CD14-positive monocyte (primary cell): ENCODE measurements around the gene LIMCH1. TPM values are rescaled to one million over a fixed set of nuclear protein-coding genes. Genes with fewer than 3 reads are reported as not detected.

Experiments
- DNase-seq, 3 donors: peaks; one replicate each; pipeline ENCODE4 v3.0.0-alpha.2; 2011 to 2022
- H2AFZ ChIP-seq: 2 replicates; pipeline ENCODE4 v1.6.0; 2012; ENCODE audit warnings: mild to moderate bottlenecking, low read depth, low read length, inconsistent platforms; ENCODE audit not compliant: insufficient read depth, poor library complexity, severe bottlenecking
- H3K27ac ChIP-seq, 2 donors: 1 replicate in 1 of 2; 2 replicates in 1 of 2; pipeline ENCODE4 v1.5.1; 2012 to 2013; ENCODE audit warnings: low read length in 2 of 2, control low read depth in 1 of 2, inconsistent platforms in 1 of 2, low read depth in 1 of 2, mild to moderate bottlenecking in 1 of 2
- H3K27me3 ChIP-seq, 2 donors: one replicate each; pipeline versions ENCODE4 v1.6.0 to v1.6.1; 2011 to 2013; ENCODE audit warnings: low read length in 2 of 2; ENCODE audit not compliant: control insufficient read depth in 2 of 2, insufficient read depth in 2 of 2
- H3K36me3 ChIP-seq, 2 donors: replicated peaks in 1 of 2; 1 replicate in 1 of 2; 2 replicates in 1 of 2; pipeline versions ENCODE4 v1.5.1 to v1.6.1; 2012 to 2013; ENCODE audit warnings: low read length in 2 of 2, control low read depth in 1 of 2, inconsistent platforms in 1 of 2, mild to moderate bottlenecking in 1 of 2; ENCODE audit not compliant: insufficient read depth in 2 of 2, control insufficient read depth in 1 of 2
- H3K4me1 ChIP-seq, 2 donors: 1 replicate in 1 of 2; 2 replicates in 1 of 2; pipeline versions ENCODE4 v1.5.1 to v1.6.1; 2012 to 2013; ENCODE audit warnings: low read length in 2 of 2, control low read depth in 1 of 2, inconsistent platforms in 1 of 2, mild to moderate bottlenecking in 1 of 2, moderate library complexity in 1 of 2; ENCODE audit not compliant: insufficient read depth in 2 of 2, control insufficient read depth in 1 of 2
- H3K4me2 ChIP-seq: replicated peaks from 2 replicates; pipeline ENCODE3; 2012; ENCODE audit warnings: low read length, moderate library complexity, mild to moderate bottlenecking; ENCODE audit not compliant: poor library complexity, severe bottlenecking; ENCODE audit errors: extremely low read depth
- H3K4me3 ChIP-seq, 3 experiments: fragments of 200-600 bp in 1 of 3; sonication (generic) in 1 of 3; replicated peaks in 1 of 3; 1 replicate in 2 of 3; 2 replicates in 1 of 3; pipeline ENCODE4 v1.5.1; 2011 to 2013; ENCODE audit warnings: low read length in 3 of 3, mild to moderate bottlenecking in 3 of 3, control low read depth in 2 of 3, low read depth in 2 of 3, inconsistent platforms in 1 of 3, moderate library complexity in 1 of 3
- H3K79me2 ChIP-seq: 2 replicates; pipeline ENCODE4 v1.6.0; 2012; ENCODE audit warnings: mild to moderate bottlenecking, control low read depth, inconsistent platforms, low read length, moderate library complexity; ENCODE audit not compliant: insufficient read depth
- H3K9ac ChIP-seq: 2 replicates; pipeline ENCODE4 v1.6.0; 2017; ENCODE audit warnings: low read length, mild to moderate bottlenecking; ENCODE audit not compliant: insufficient read depth, poor library complexity, severe bottlenecking
- H3K9me3 ChIP-seq, 2 donors: replicated peaks in 1 of 2; 1 replicate in 1 of 2; 2 replicates in 1 of 2; pipeline versions ENCODE4 v1.5.1 to v1.6.1; 2012 to 2013; ENCODE audit warnings: low read length in 2 of 2, control low read depth in 1 of 2; ENCODE audit not compliant: control insufficient read depth in 1 of 2, insufficient read depth in 1 of 2
- H4K20me1 ChIP-seq: 2 replicates; pipeline ENCODE4 v1.6.0; 2012; ENCODE audit warnings: mild to moderate bottlenecking, low read length, control low read depth, moderate library complexity; ENCODE audit not compliant: insufficient read depth
- H3K27ac Mint-ChIP-seq, 7 donors: one replicate each; pipeline ENCODE4 v1.8.0; 2020; ENCODE audit warnings: mild to moderate bottlenecking in 7 of 7, mixed read lengths in 7 of 7, moderate library complexity in 6 of 7, inconsistent platforms in 2 of 7
- H3K27me3 Mint-ChIP-seq, 3 donors: one replicate each; pipeline ENCODE4 v1.8.0; 2021 to 2022; ENCODE audit warnings: low read depth in 3 of 3, mild to moderate bottlenecking in 3 of 3, mixed read lengths in 3 of 3, moderate library complexity in 3 of 3, inconsistent platforms in 1 of 3
- H3K36me3 Mint-ChIP-seq, 2 donors: one replicate each; pipeline ENCODE4 v1.8.0; 2020; ENCODE audit warnings: mixed read lengths in 2 of 2, inconsistent platforms in 1 of 2, mild to moderate bottlenecking in 1 of 2
- H3K4me1 Mint-ChIP-seq: one replicate; pipeline ENCODE4 v1.8.0; 2020; ENCODE audit warnings: mild to moderate bottlenecking, mixed read lengths
- H3K4me3 Mint-ChIP-seq, 2 donors: one replicate each; pipeline ENCODE4 v1.8.0; 2020; ENCODE audit warnings: mild to moderate bottlenecking in 2 of 2, mixed read lengths in 2 of 2, moderate library complexity in 1 of 2
- H3K9me3 Mint-ChIP-seq, 7 donors: one replicate each; pipeline ENCODE4 v1.8.0; 2020 to 2022; ENCODE audit warnings: mixed read lengths in 7 of 7, mild to moderate bottlenecking in 6 of 7, moderate library complexity in 6 of 7, inconsistent platforms in 2 of 7
- CTCF ChIP-seq: fragments of 200-600 bp; IDR thresholded peaks from one replicate; pipeline ENCODE4 v1.8.0; 2022; ENCODE audit warnings: antibody characterized with exemption, mild to moderate bottlenecking
- WGBS: methylation state at CpG from one replicate; pipeline ENCODE4 v1.1.5; 2013; ENCODE audit warnings: missing lambda C conversion rate; ENCODE audit not compliant: insufficient coverage; 5-methylcytosine and 5-hydroxymethylcytosine counted together
- intact Hi-C, 2 donors: fragments of 100-400 bp; cut with micrococcal nuclease; formaldehyde crosslinking; loops; one replicate each; pipeline versions ENCODE4 v1.15.0 to v1.15.1; 2023
- polyA plus RNA-seq, 3 donors: library from polyadenylated mRNA; depleted of rRNA in 1 of 3; unstranded in 2 of 3; stranded (reverse) in 1 of 3; fragments of 300-500 nt in 2 of 3; fragments of >200 nt in 1 of 3; fragmentation: Illumina TruSeq in 2 of 3; gene quantifications; 1 replicate in 2 of 3; 2 replicates in 1 of 3; pipeline ENCODE4 v1.2.3, GENCODE V29; 2012 to 2021

The LIMCH1 gene
- polyA plus RNA-seq, 3 donors, result 0.25 to 0.64 (median 0.32) TPM

- no peaks in the 10 kb centered on the region for H3K4me1 ChIP-seq
- DNase-seq, result no peak
- no peak overlapping the region for H3K4me2 ChIP-seq
- Mint-ChIP-seq H3K4me1 (no peaks in the 10 kb centered on the region), H3K36me3 (no peaks in the 10 kb centered on the region), H3K9me3 (peaks cover 5 to 18% (median 13%) of the 10 kb centered on the region in 7 donors), H3K27me3 (peaks cover 6 to 19% (median 17%) of the 10 kb centered on the region in 3 donors), H3K4me3 (no peak overlapping the region), H3K27ac (no peak overlapping the region)
- H3K9me3 ChIP-seq, result peaks cover 0 to 16% of the 10 kb centered on the region in 2 donors
- no peak overlapping the region for H3K4me3 ChIP-seq
- H3K36me3 ChIP-seq, result no peaks in the 10 kb centered on the region
- H3K79me2 ChIP-seq, result no peaks in the 10 kb centered on the region
- no peak for TF ChIP-seq CTCF
- peaks cover 10 to 12% of the 10 kb centered on the region in 2 donors for H3K27me3 ChIP-seq
- H3K27ac ChIP-seq, result no peak overlapping the region
- no CpG with 5 or more reads among the region's 3 CpGs for WGBS
- H2AFZ ChIP-seq, result no peak overlapping the region
- intact Hi-C loops, result no loop called here
- H3K9ac ChIP-seq, result no peak overlapping the region
- no peaks in the 10 kb centered on the region for H4K20me1 ChIP-seq
These were observed 190.6 kb downstream of the LIMCH1 start for GRCh38 chr4:41728573-41728913.

GRCh38 chr4:41731569-41732126, 193.7 kb downstream of the LIMCH1 start:
- H3K79me2 ChIP-seq, result no peaks in the 10 kb centered on the region
- no peaks in the 10 kb centered on the region for H4K20me1 ChIP-seq
- Mint-ChIP-seq H3K4me3 (no peak overlapping the region), H3K4me1 (no peaks in the 10 kb centered on the region), H3K9me3 (peaks cover 0 to 7% (median 4%) of the 10 kb centered on the region in 7 donors), H3K27ac (no peak overlapping the region), H3K36me3 (no peaks in the 10 kb centered on the region), H3K27me3 (peaks cover 7 to 23% (median 17%) of the 10 kb centered on the region in 3 donors)
- no peak overlapping the region for H2AFZ ChIP-seq
- 40% methylated on average over 8 of the region's 12 CpGs for WGBS
- no peaks in the 10 kb centered on the region for H3K9me3 ChIP-seq
- no peak for TF ChIP-seq CTCF
- no peak overlapping the region for H3K4me2 ChIP-seq
- no peaks in the 10 kb centered on the region for H3K36me3 ChIP-seq
- no peak for DNase-seq
- H3K27me3 ChIP-seq, result peaks cover 12 to 16% of the 10 kb centered on the region in 2 donors
- no peak overlapping the region for H3K27ac ChIP-seq
- no peaks in the 10 kb centered on the region for H3K4me1 ChIP-seq
- no peak overlapping the region for H3K9ac ChIP-seq
- intact Hi-C loops, result no loop called here
- no peak overlapping the region for H3K4me3 ChIP-seq
